IMR-90 (cell line): ENCODE results near the gene ALK. TPM values are rescaled to one million over a fixed set of nuclear protein-coding genes. Genes with fewer than 3 reads are reported as not detected.

Experiments
- ATAC-seq: fragments of 200-7000 bp; cut with Tn5 transposase; 2 replicates; pipeline ENCODE4 v1.9.1; 2020; ENCODE audit warnings: low read depth, mild to moderate bottlenecking, moderate library complexity
- BruUV-seq: library from RNA; stranded (reverse); fragments of 400-500 nt; replicated peaks from 2 replicates; lab custom pipeline; 2021; lab: Mats Ljungman, UMichigan
- CTCF ChIA-PET: fragments of 300-600 bp; formaldehyde crosslinking; extraction: SDS; loops from one replicate; lab custom pipeline; 2021; ENCODE audit warnings: antibody characterized with exemption; lab: Yijun Ruan, JAX
- POLR2A ChIA-PET: fragments of 300-600 bp; sonication (Branson Sonifier 250); formaldehyde crosslinking; loops from one replicate; lab custom pipeline; 2022; ENCODE audit warnings: antibody characterized with exemption; ENCODE audit not compliant: unreplicated experiment; lab: Charles Lee
- DNase-seq: peaks from one replicate; pipeline ENCODE4 v3.0.0; 2013
- H2AFZ ChIP-seq: replicated peaks from 2 replicates; pipeline ENCODE3; 2013; ENCODE audit warnings: low read length, mild to moderate bottlenecking; ENCODE audit not compliant: poor library complexity
- H2AK5ac ChIP-seq: 2 replicates; pipeline ENCODE4 v1.6.1; 2013; ENCODE audit warnings: low read depth, low read length, inconsistent platforms
- H2AK9ac ChIP-seq: replicated peaks from 2 replicates; pipeline ENCODE3; 2013; ENCODE audit warnings: mild to moderate bottlenecking, low read depth, low read length, moderate library complexity; ENCODE audit not compliant: poor library complexity
- H2BK120ac ChIP-seq: 2 replicates; pipeline ENCODE4 v1.6.1; 2013; ENCODE audit warnings: low read depth, low read length, inconsistent platforms
- H2BK15ac ChIP-seq: 3 replicates; pipeline ENCODE4 v1.6.1; 2013; ENCODE audit warnings: low read depth, low read length, inconsistent platforms
- H2BK20ac ChIP-seq: 2 replicates; pipeline ENCODE4 v1.6.1; 2013; ENCODE audit warnings: low read depth, mild to moderate bottlenecking, inconsistent platforms, low read length, moderate library complexity
- H2BK5ac ChIP-seq: 2 replicates; pipeline ENCODE4 v1.6.1; 2013; ENCODE audit warnings: mild to moderate bottlenecking, low read depth, low read length, inconsistent platforms; ENCODE audit not compliant: poor library complexity, severe bottlenecking
- H3K14ac ChIP-seq: replicated peaks from 2 replicates; pipeline ENCODE4 v1.6.1; 2013; ENCODE audit warnings: low read depth, low read length, inconsistent platforms
- H3K18ac ChIP-seq: 2 replicates; pipeline ENCODE4 v1.6.1; 2013; ENCODE audit warnings: low read depth, low read length, control low read depth
- H3K23ac ChIP-seq: 2 replicates; pipeline ENCODE4 v1.6.1; 2013; ENCODE audit warnings: low read depth, low read length, inconsistent platforms
- H3K27ac ChIP-seq: 2 replicates; pipeline ENCODE4 v1.5.1; 2013; ENCODE audit warnings: mild to moderate bottlenecking, control low read depth, low read length; ENCODE audit not compliant: insufficient read depth
- H3K27me3 ChIP-seq: 2 replicates; pipeline ENCODE4 v1.6.1; 2013; ENCODE audit warnings: low read length; ENCODE audit not compliant: control insufficient read depth, insufficient read depth
- H3K36me3 ChIP-seq: 2 replicates; pipeline ENCODE4 v1.6.1; 2013; ENCODE audit warnings: low read length, mixed read lengths; ENCODE audit not compliant: control insufficient read depth, insufficient read depth
- H3K4ac ChIP-seq: 2 replicates; pipeline ENCODE4 v1.6.1; 2013; ENCODE audit warnings: low read depth, low read length, inconsistent platforms
- H3K4me1 ChIP-seq: 2 replicates; pipeline ENCODE4 v1.6.1; 2013; ENCODE audit warnings: low read length, mixed read lengths; ENCODE audit not compliant: control insufficient read depth, insufficient read depth
- H3K4me2 ChIP-seq: 2 replicates; pipeline ENCODE4 v1.6.1; 2013; ENCODE audit warnings: low read depth, mild to moderate bottlenecking, control low read depth, low read length, moderate library complexity
- H3K4me3 ChIP-seq: 2 replicates; pipeline ENCODE4 v1.5.1; 2013; ENCODE audit warnings: low read depth, mild to moderate bottlenecking, control low read depth, low read length, moderate library complexity; ENCODE audit not compliant: insufficient read depth
- H3K56ac ChIP-seq: 2 replicates; pipeline ENCODE4 v1.6.1; 2013; ENCODE audit warnings: low read length, inconsistent platforms; ENCODE audit not compliant: insufficient read depth; ENCODE audit errors: extremely low read depth
- H3K79me1 ChIP-seq, 2 experiments: 2 replicates each; pipeline ENCODE4 v1.6.1; 2013; ENCODE audit warnings: low read length in 2 of 2, inconsistent platforms in 1 of 2, low read depth in 1 of 2
- H3K9ac ChIP-seq: 2 replicates; pipeline ENCODE4 v1.6.1; 2013; ENCODE audit warnings: low read depth, low read length, control low read depth
- H3K9me1 ChIP-seq: 2 replicates; pipeline ENCODE4 v1.6.1; 2013; ENCODE audit warnings: low read length, inconsistent platforms; ENCODE audit not compliant: insufficient read depth
- H3K9me3 ChIP-seq: 2 replicates; pipeline ENCODE4 v1.6.1; 2013; ENCODE audit warnings: low read length; ENCODE audit not compliant: control insufficient read depth, insufficient read depth
- H4K20me1 ChIP-seq: 2 replicates; pipeline ENCODE4 v1.6.1; 2013; ENCODE audit warnings: low read length, inconsistent platforms; ENCODE audit not compliant: insufficient read depth
- H4K5ac ChIP-seq: 2 replicates; pipeline ENCODE4 v1.6.1; 2013; ENCODE audit warnings: mild to moderate bottlenecking, low read depth, low read length, control low read depth
- H4K8ac ChIP-seq, 2 experiments: 2 replicates each; pipeline ENCODE4 v1.6.1; 2013; ENCODE audit warnings: low read depth in 2 of 2, low read length in 2 of 2, control low read depth in 1 of 2, inconsistent platforms in 1 of 2
- H4K91ac ChIP-seq: 2 replicates; pipeline ENCODE4 v1.6.1; 2013; ENCODE audit warnings: low read depth, low read length, inconsistent platforms; ENCODE audit not compliant: insufficient read depth
- FOS ChIP-seq: fragments of 150-350 bp; IDR thresholded peaks from 2 replicates; pipeline ENCODE4 v1.6.1; 2016; ENCODE audit warnings: low read depth, low read length
- MAZ ChIP-seq: IDR thresholded peaks from 2 replicates; pipeline ENCODE4 v1.6.1; 2012; ENCODE audit warnings: low read depth, mild to moderate bottlenecking, low read length, improper control_type of control experiment, moderate library complexity, borderline replicate concordance
- WGBS, 2 experiments: methylation state at CpG; one replicate each; pipeline versions ENCODE4 v1.1.5 to v1.1.7; 2013; ENCODE audit warnings: missing lambda C conversion rate in 2 of 2; ENCODE audit not compliant: insufficient read length in 1 of 2; ENCODE audit errors: extremely low coverage in 2 of 2; 5-methylcytosine and 5-hydroxymethylcytosine counted together
- dilution Hi-C: fragments of 300-500 bp; cut with HindIII; formaldehyde crosslinking; loops from one replicate; pipeline ENCODE4 v1.14.3; 2018; ENCODE audit warnings: low sequenced_read_pairs; ENCODE audit not compliant: unreplicated experiment
- in situ Hi-C: fragments of 300-500 bp; cut with MboI; formaldehyde crosslinking; loops from 3 replicates; pipeline ENCODE4 v1.14.3; 2019; ENCODE audit warnings: low sequenced_read_pairs, inconsistent platforms, mixed read lengths
- intact Hi-C: fragments of 100-400 bp; cut with micrococcal nuclease; formaldehyde crosslinking; loops from 2 replicates; pipeline ENCODE4 v1.10.0; 2022
- polyA plus RNA-seq, 3 experiments: library from polyadenylated mRNA; depleted of rRNA; stranded (reverse); fragments of >200 nt; gene quantifications; 2 replicates each; pipeline ENCODE4 v1.2.3, GENCODE V29; 2012; ENCODE audit warnings: low replicate concordance in 1 of 3
- total RNA-seq: library from RNA; depleted of rRNA; stranded (reverse); fragments of >200 nt; gene quantifications from 2 replicates; pipeline ENCODE4 v1.2.3, GENCODE V29; 2012

The ALK gene
- total and polyA plus RNA-seq, 2 of the 4 experiments (the other 2 are of a cell fraction), result not detected

DNA sequence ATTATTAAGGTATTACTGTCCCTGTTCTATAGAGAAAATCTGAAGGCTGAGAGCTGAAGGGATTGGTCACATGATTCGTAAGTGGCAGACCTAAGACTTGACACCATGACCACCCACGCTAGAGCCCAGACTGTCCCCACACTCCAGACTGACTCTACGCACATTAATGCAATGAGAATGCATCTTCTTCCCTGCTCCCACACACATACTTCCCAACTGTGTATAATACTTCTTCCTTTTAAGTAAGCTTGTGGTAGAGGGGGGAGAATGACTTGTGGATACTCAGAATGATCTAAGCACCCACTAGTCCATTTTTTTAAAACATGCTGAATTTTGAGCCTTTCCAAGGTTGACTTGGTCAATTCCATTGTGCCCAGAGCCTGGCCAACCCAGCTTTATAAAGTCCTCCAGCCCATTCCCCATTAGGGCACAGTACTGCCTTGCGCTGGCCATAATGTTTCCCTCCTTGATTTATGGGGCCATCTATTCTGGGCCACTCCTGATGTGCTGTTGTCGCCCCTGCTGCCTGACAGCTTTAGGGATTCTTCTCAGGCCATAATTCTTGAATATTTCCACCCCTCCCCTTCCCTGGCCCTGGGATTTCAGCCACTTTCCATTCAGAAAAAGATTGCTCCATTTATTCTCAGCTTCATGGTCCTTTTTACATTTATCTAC lies 28.7 kb downstream of the ALK start:
- Histone ChIP-seq H3K36me3 (no peaks in the 10 kb centered on the region), H2BK5ac (no peak overlapping the region), H2AK5ac (no peak overlapping the region), H3K9ac (no peak overlapping the region), H2BK15ac (no peak overlapping the region), H4K8ac (no peak overlapping the region), H3K27me3 (no peaks in the 10 kb centered on the region), H3K56ac (no peak overlapping the region), H2BK20ac (no peak overlapping the region), H3K79me1 (no peaks in the 10 kb centered on the region), H3K4me3 (no peak overlapping the region), H4K91ac (no peak overlapping the region), H4K5ac (no peak overlapping the region), H3K4me1 (no peaks in the 10 kb centered on the region), H2BK120ac (no peak overlapping the region), H3K14ac (no peak overlapping the region), H3K4me2 (no peak overlapping the region), H4K20me1 (no peaks in the 10 kb centered on the region), H3K27ac (no peak overlapping the region), H2AFZ (no peak overlapping the region), H3K9me1 (no peaks in the 10 kb centered on the region), H3K18ac (no peak overlapping the region), H3K9me3 (no peaks in the 10 kb centered on the region), H3K23ac (no peak overlapping the region), H3K4ac (no peak overlapping the region), H2AK9ac (no peak overlapping the region)
- in situ Hi-C loops, result no loop called here
- DNase-seq, result peak; percentile 1
- TF ChIP-seq FOS (no peak), MAZ (no peak)
- ChIA-PET CTCF (no interaction called here), POLR2A (no interaction called here)
- WGBS, 2 experiments, result 14% methylated on average over 1 of the region's 5 CpGs; no CpG with 5 or more reads in 1 of the 2 experiments
- dilution Hi-C loops, result no loop called here
- BruUV-seq, result no TSS peak
- ATAC-seq, result no peak
- intact Hi-C loops, result no loop called here
